HepG2 (cell line): ENCODE measurements around the gene OSBPL9. TPM values are rescaled to one million over a fixed set of nuclear protein-coding genes. Genes with fewer than 3 reads are reported as not detected.

ENCODE experiments used
- CHD2 ChIP-seq: IDR thresholded peaks from 2 replicates; pipeline ENCODE4 v1.6.1; 2011; ENCODE audit warnings: low read depth, low read length, improper control_type of control experiment
- ELK4 ChIP-seq: sonication (generic); formaldehyde crosslinking; IDR thresholded peaks from 2 replicates; pipeline ENCODE4 v1.9.0; 2021; ENCODE audit warnings: missing genetic modification reagents, borderline replicate concordance
- MLXIP ChIP-seq: sonication (generic); formaldehyde crosslinking; IDR thresholded peaks from 2 replicates; pipeline ENCODE4 v1.9.0; 2021; ENCODE audit warnings: missing genetic modification reagents, borderline replicate concordance
- MXD1 ChIP-seq: sonication (generic); formaldehyde crosslinking; IDR thresholded peaks from 2 replicates; pipeline ENCODE4 v1.4.0; 2020; ENCODE audit warnings: mild to moderate bottlenecking, missing genetic modification reagents
- MYC ChIP-seq: sonication (generic); formaldehyde crosslinking; IDR thresholded peaks from 2 replicates; pipeline ENCODE4 v1.9.0; 2021; ENCODE audit warnings: missing genetic modification reagents, borderline replicate concordance
- NR2F2 ChIP-seq: IDR thresholded peaks from 2 replicates; pipeline ENCODE4 v1.6.1; 2012; ENCODE audit warnings: low read depth, inconsistent platforms, borderline replicate concordance
- NR2F6 ChIP-seq, 2 experiments: IDR thresholded peaks; 2 replicates each; pipeline ENCODE4 v1.6.1; 2016; ENCODE audit warnings: antibody characterized with exemption in 1 of 2, mild to moderate bottlenecking in 1 of 2
- PAWR ChIP-seq: sonication (generic); formaldehyde crosslinking; IDR thresholded peaks from 2 replicates; pipeline ENCODE4 v1.4.0; 2020; ENCODE audit warnings: missing genetic modification reagents, mild to moderate bottlenecking, borderline replicate concordance
- REL ChIP-seq: sonication (generic); formaldehyde crosslinking; conservative IDR thresholded peaks from 2 replicates; pipeline ENCODE4 v1.8.0; 2022; ENCODE audit warnings: mild to moderate bottlenecking, missing genetic modification reagents, moderate library complexity
- SMAD1 ChIP-seq: sonication (generic); formaldehyde crosslinking; IDR thresholded peaks from 2 replicates; pipeline ENCODE4 v1.4.0; 2020; ENCODE audit warnings: missing genetic modification reagents, low read depth, mild to moderate bottlenecking, borderline replicate concordance
- TFAP4 ChIP-seq: sonication (generic); IDR thresholded peaks from 2 replicates; pipeline ENCODE4 v1.6.1; 2016; ENCODE audit warnings: low read depth, borderline replicate concordance
- ZNF276 ChIP-seq: sonication (generic); formaldehyde crosslinking; IDR thresholded peaks from 2 replicates; pipeline ENCODE4 v1.4.0; 2020; ENCODE audit warnings: mild to moderate bottlenecking, low read depth, missing genetic modification reagents
- ZNF501 ChIP-seq: sonication (generic); formaldehyde crosslinking; IDR thresholded peaks from 2 replicates; pipeline ENCODE4 v1.5.1; 2020; ENCODE audit warnings: mild to moderate bottlenecking, moderate library complexity, missing genetic modification reagents
- ZNF687 ChIP-seq: sonication (generic); formaldehyde crosslinking; IDR thresholded peaks from 2 replicates; pipeline ENCODE4 v1.5.1; 2020; ENCODE audit warnings: mild to moderate bottlenecking, missing genetic modification reagents, moderate library complexity
- ZNF691 ChIP-seq: sonication (generic); formaldehyde crosslinking; IDR thresholded peaks from 2 replicates; pipeline ENCODE4 v1.4.0; 2020; ENCODE audit warnings: missing genetic modification reagents, low read depth, mild to moderate bottlenecking, borderline replicate concordance
- polyA plus RNA-seq, 8 experiments: library from polyadenylated mRNA; depleted of rRNA in 3 of 8; stranded (reverse) in 7 of 8; unstranded in 1 of 8; fragments of >200 nt; fragmentation: Illumina TruSeq in 4 of 8; extraction: Trizol in 4 of 8; gene quantifications; 2 replicates each; pipeline versions ENCODE4 v1.2.1 to v1.2.3, GENCODE V29; 2011 to 2016; ENCODE audit warnings: low read depth in 4 of 8, missing spikeins in 1 of 8, mixed read lengths in 1 of 8; ENCODE audit not compliant: insufficient read depth in 1 of 8
- total RNA-seq, 5 experiments: library from RNA; depleted of rRNA; stranded (reverse); fragments of >200 nt; fragmentation: Illumina TruSeq; extraction: Trizol; gene quantifications; 2 replicates each; pipeline ENCODE4 v1.2.3, GENCODE V29; 2016; ENCODE audit warnings: low read depth in 1 of 5

OSBPL9 gene
- total and polyA plus RNA-seq, 2 of the 13 experiments (the other 11 are each of a cell fraction or from before 2014, with no cell fraction given): 83.6 to 142 TPM

GRCh38 chr1:51729156-51729823, 112.4 kb downstream of the OSBPL9 start (continued):
- TF ChIP-seq ZNF691 (no peak), ZNF687 (CRISPR knock-in tag) (peak; percentile 88), ZNF276 (CRISPR knock-in tag) (no peak), PAWR (CRISPR knock-in tag) (no peak), SMAD1 (0 out of 2 replicates have a peak, but pooled peaks have one; percentile 25), MLXIP (CRISPR knock-in tag) (no peak), TFAP4 (no peak; the same call in 1 of the 2 replicates), MYC (CRISPR knock-in tag) (peak; percentile 85; the same call in 1 of the 2 replicates), ZNF501 (CRISPR knock-in tag) (0 out of 2 replicates have a peak, but pooled peaks have one; percentile 41), NR2F6 (IDR thresholded peaks at IDR 0.05) (no peak), NR2F6 (CRISPR knock-in tag; IDR thresholded peaks at IDR 0.05) (0 out of 2 replicates have a peak, but pooled peaks have one; percentile 14), CHD2 (peak; percentile 20; the same call in 1 of the 2 replicates), MXD1 (CRISPR knock-in tag) (no peak), REL (CRISPR knock-in tag) (no peak), ELK4 (CRISPR knock-in tag) (no peak), NR2F2 (no peak)
